ENCODE measurements around the gene BMPR1A. TPM values are rescaled to one million over a fixed set of nuclear protein-coding genes. Genes with fewer than 3 reads are reported as not detected.
A peak's percentile ranks its signal among the peaks of the same experiment; 100 is the strongest.

Gene BMPR1A
- total and polyA plus RNA-seq, 10 of the 15 experiments (the other 5 are each of a cell fraction or from before 2014, with no cell fraction given), result 2.3 to 22.7 (median 13.1) TPM

GRCh38 chr10:86711513-86712316, 44.7 kb upstream of the BMPR1A start:
- H4K20me1 ChIP-seq (ENCODE audit: control insufficient read depth, insufficient read depth), result no peaks in the 10 kb centered on the region
- peak overlapping the region; percentile 73 for H3K27ac ChIP-seq (ENCODE audit: control insufficient read depth, insufficient read depth)
- peak overlapping the region; percentile 92 for H3K4me3 ChIP-seq
- no peak for FAIRE-seq
- H3K9me3 ChIP-seq (replicated peaks; ENCODE audit: control insufficient read depth, insufficient read depth, low read length), result no peaks in the 10 kb centered on the region
- BruUV-seq (replicated peaks), result no TSS peak
- peak overlapping the region; percentile 91 for H3K4me2 ChIP-seq (ENCODE audit: control insufficient read depth, insufficient read depth)
- in situ Hi-C loops (cut with MboI), result no loop called here
- H3K9ac ChIP-seq (ENCODE audit: control insufficient read depth, insufficient read depth, low read length), result peak overlapping the region; percentile 91
- ChIA-PET CTCF (interaction anchor here (0.7 to 2.8 kb wide), 14 partner anchors 16 to 312 kb away, joined by 3 to 24 read pairs (median 4); no protein-coding TSS in a partner anchor), POLR2A (interaction anchor here (0.6 to 1.8 kb wide), 9 partner anchors 45 to 259 kb away, joined by 3 to 13 read pairs (median 3); partner anchors contain the start of gene BMPR1A), SMC1A (ENCODE audit: uncharacterized antibody, unreplicated experiment) (interaction anchor here (0.9 to 1.6 kb wide), 14 partner anchors 9 to 190 kb away, joined by 3 to 9 read pairs (median 3); partner anchors contain the start of gene BMPR1A), RAD21 (ENCODE audit: unreplicated experiment) (interaction anchor here (0.6 to 2.3 kb wide), 10 partner anchors 16 to 319 kb away, joined by 3 to 16 read pairs (median 4); partner anchors contain the start of gene BMPR1A)
- under 1% methylated on average over 48 of the region's 82 CpGs for WGBS (ENCODE audit: insufficient coverage, insufficient replicate concordance, low lambda C conversion rate, missing lambda C conversion rate)
- H3K79me2 ChIP-seq (ENCODE audit: control insufficient read depth, insufficient read depth, low read length), result no peaks in the 10 kb centered on the region
- H3K27me3 ChIP-seq (replicated peaks in 1 of 2; ENCODE audit: control insufficient read depth in 2 of 2, insufficient read depth in 2 of 2, low read length in 1 of 2), result no peaks in the 10 kb centered on the region
- ATAC-seq, result peak; percentile 58
- intact Hi-C loops (cut with micrococcal nuclease; ENCODE audit: unreplicated experiment), result loop anchor here (1.0 to 10.0 kb wide), 3 partner anchors 45 to 188 kb away; partner anchors contain the start of gene BMPR1A
- DNase-seq (ENCODE audit: low read depth, low spot score), result no peak
- H3K4me1 ChIP-seq (ENCODE audit: control insufficient read depth, insufficient read depth, low read length), result peaks cover 4% of the 10 kb centered on the region; the same call in 1 of the 2 replicates
- peak overlapping the region; percentile 80 for H2AFZ ChIP-seq (ENCODE audit: control insufficient read depth, low read depth, low read length)
- H3K36me3 ChIP-seq (ENCODE audit: control insufficient read depth in 2 of 2, insufficient read depth in 2 of 2, low read length in 1 of 2), result no peaks in the 10 kb centered on the region
- TF ChIP-seq POLR2A (IDR thresholded peaks at IDR 0.05; ENCODE audit: low read depth, low read length) (peak; percentile 65), EGR1 (IDR thresholded peaks at IDR 0.05; ENCODE audit: borderline replicate concordance in 1 of 2, low read depth in 2 of 2, low read length in 2 of 2) (peak in 1 of 2 experiments; percentile 59; a peak in 2 of 3 replicates), BHLHE40 (IDR thresholded peaks at IDR 0.05; ENCODE audit: borderline replicate concordance in 1 of 2, low read depth in 2 of 2, low read length in 1 of 2) (peak; percentile 9 to 40; a peak in 2 of 4 replicates), IKZF1 (conservative IDR thresholded peaks at IDR 0.05) (peak; percentile 87), NR2F1 (conservative IDR thresholded peaks at IDR 0.05) (peak; percentile 67; the same call in 1 of the 2 replicates), NR2C1 (IDR thresholded peaks at IDR 0.05) (0 out of 2 replicates have a peak, but pooled peaks have one; percentile 13), RAD21 (IDR thresholded peaks at IDR 0.05; ENCODE audit: insufficient read depth, low read depth, low read length) (no peak), CREM (IDR thresholded peaks at IDR 0.05; ENCODE audit: low read depth) (0 out of 2 replicates have a peak, but pooled peaks have one; percentile 8), FOXM1 (IDR thresholded peaks at IDR 0.05; ENCODE audit: low read depth, low read length) (0 out of 2 replicates have a peak, but pooled peaks have one; percentile 2), DPF2 (IDR thresholded peaks at IDR 0.05) (peak; percentile 45; the same call in 1 of the 2 replicates), BACH1 (IDR thresholded peaks at IDR 0.05; ENCODE audit: borderline replicate concordance) (0 out of 2 replicates have a peak, but pooled peaks have one; percentile 17), TAF1 (IDR thresholded peaks at IDR 0.05; ENCODE audit: borderline replicate concordance, low read depth, low read length) (0 out of 2 replicates have a peak, but pooled peaks have one; percentile 2), PBX3 (IDR thresholded peaks at IDR 0.05; ENCODE audit: insufficient replicate concordance, low read depth, low read length) (no peak), NKRF (conservative IDR thresholded peaks at IDR 0.05) (peak; percentile 21; the same call in 1 of the 2 replicates)
- TF ChIP-seq, protein P1, sequence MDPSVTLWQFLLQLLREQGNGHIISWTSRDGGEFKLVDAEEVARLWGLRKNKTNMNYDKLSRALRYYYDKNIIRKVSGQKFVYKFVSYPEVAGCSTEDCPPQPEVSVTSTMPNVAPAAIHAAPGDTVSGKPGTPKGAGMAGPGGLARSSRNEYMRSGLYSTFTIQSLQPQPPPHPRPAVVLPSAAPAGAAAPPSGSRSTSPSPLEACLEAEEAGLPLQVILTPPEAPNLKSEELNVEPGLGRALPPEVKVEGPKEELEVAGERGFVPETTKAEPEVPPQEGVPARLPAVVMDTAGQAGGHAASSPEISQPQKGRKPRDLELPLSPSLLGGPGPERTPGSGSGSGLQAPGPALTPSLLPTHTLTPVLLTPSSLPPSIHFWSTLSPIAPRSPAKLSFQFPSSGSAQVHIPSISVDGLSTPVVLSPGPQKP (IDR thresholded peaks at IDR 0.05; ENCODE audit: low read depth, low read length), result no peak
- TF ChIP-seq, protein P2, sequence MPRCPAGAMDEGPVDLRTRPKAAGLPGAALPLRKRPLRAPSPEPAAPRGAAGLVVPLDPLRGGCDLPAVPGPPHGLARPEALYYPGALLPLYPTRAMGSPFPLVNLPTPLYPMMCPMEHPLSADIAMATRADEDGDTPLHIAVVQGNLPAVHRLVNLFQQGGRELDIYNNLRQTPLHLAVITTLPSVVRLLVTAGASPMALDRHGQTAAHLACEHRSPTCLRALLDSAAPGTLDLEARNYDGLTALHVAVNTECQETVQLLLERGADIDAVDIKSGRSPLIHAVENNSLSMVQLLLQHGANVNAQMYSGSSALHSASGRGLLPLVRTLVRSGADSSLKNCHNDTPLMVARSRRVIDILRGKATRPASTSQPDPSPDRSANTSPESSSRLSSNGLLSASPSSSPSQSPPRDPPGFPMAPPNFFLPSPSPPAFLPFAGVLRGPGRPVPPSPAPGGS (IDR thresholded peaks at IDR 0.05; ENCODE audit: borderline replicate concordance, insufficient read depth, low read depth, low read length, poor library complexity, severe bottlenecking), result no peak

Measured in GM12878 (cell line).